Hematopoietic multipotent progenitor cell treated with erythropoietin and hydrocortisone succinate and interleukin-3 and kit ligand, for 15 days (in vitro differentiated cells): ENCODE data around the gene MED1.

Experiments used
- DNase-seq: peaks from one replicate; pipeline ENCODE4 v3.0.0-alpha.2; 2015; ENCODE audit warnings: low spot score

Gene MED1

DNA sequence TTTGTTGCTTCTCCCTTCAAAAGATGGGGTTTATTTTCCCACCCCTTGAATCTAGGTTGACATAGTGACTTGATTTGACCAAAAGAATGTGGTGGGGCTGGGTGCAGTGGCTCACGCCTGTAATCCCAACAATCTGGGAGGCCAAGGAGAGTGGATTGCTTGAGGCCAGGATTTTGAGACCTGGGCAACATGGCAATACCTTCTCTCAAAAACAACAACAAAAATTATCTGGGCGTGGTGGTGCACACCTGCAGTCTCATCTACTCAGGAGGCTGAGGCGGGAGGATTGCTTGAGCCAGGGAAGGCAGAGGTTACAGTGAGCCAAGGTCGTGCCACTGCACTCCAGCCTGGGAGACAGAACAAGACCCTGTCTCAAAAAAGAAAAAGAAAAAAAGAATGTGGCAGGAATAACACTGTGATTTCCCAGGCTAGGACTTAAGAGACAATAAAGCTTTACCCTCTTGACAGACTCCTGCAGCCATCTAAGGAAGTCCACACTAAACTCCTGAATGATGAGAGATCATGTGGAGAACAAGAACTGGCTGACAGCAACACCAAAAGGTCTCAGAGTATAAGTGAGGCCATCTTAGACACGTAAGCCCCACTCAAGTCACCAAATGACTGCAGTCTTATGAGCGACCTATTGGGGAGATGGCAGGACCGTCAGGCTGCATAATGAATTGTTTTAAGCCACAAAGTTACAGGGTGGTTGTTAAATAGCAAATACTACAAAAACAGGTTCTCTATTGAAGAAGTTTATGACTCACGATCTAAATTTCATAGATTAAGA is 86.6 kb downstream of the MED1 start:
- no peak for DNase-seq

DNA sequence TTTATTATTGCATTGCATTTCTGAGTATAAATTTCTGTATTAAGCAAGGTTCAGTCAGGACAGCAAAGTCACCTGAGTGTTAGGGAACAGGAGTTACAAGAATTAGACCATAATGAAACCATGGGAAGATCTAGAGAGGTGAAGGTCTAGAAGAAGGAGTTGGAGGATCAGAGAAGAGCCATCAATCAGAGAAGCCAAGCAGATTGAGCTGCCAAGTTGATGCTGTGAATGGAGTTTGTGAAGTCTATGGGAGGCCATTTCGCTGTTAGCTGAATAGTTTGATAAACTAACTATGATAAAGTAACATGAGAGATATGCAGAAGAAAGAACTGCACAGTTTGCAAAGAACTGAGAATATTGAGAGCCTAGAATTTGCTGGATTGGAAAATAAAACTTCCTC is 90.0 kb downstream of the MED1 start:
- DNase-seq: no peak

DNA sequence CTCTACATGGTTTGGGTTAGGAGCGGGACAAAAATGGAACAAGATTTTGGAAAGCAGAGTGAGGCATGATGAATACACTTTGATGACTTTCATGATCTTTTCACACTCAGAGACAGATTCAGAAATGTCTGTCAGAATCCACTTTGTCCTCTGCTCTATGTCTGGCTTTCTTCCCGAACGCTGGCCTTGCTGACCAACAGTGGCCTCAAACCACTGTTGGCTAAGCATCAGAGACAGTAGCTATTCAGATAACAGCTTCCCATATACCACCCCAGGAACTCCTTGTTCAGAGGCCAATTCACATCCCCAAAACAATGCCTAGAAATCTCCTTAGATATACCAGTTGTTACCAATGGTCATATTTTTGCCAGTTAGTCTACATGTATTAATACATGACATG is 90.5 kb downstream of the MED1 start:
- no peak for DNase-seq

DNA sequence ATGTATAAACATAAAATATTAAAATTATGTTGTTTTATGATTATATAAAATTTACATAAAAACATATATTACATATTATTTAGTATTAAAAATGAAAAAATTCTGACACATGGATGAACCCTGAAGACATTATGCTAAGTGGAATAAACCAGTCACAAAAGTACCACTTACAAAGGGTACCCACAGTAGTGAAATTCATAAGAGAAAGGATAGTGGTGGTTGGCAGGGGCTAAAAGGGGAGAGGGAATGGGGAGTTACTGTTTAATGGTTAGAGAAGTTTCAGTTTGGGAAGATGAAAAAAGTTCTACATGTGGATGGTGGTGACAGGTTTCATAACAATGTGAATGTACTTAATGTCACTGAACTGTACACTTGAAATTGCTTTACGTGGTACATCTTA is 91.1 kb downstream of the MED1 start:
- DNase-seq: no peak

DNA sequence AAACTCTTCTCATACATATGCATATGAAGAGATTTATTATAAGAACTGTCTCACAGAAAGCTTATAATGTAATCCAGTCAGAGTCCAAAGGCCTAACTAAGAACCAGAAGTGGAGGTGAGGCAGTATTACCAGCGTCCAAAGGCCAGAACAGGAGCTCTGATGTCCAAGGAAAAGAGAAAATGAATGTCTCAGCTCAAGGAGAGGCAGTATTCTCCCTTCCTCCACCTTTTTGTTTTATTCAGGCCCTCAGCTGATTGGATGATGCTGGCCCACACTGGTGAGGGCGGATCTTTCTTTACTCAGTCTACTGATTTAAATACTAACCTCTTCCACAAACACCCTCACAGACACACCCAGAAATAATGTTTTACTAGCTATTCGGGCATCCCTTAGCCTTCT is 93.1 kb downstream of the MED1 start:
- DNase-seq: no peak

DNA sequence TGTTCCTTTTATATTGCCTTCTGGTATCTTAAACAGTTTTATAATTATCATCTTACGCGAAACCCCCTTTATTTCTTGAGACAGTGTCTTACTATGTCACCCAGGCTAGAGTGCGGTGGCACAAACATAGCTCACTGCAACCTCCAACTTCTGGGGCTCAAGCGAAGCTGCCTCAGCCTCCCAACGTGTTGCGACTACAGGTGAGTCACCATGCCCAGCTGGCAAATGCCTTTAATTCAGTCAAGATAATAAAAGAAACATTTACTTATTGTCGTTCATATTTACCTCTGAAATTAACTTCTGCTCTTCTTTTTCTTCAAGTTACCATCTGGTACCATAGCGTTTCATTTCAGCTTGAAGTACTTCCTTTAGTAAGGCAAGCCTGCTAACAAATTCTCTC is 93.6 kb downstream of the MED1 start:
- no peak for DNase-seq
